Measurements from ENCODE around the gene PI4KA. TPM values are rescaled to one million over a fixed set of nuclear protein-coding genes. Genes with fewer than 3 reads are reported as not detected.
"Not testable (repeated sequence)": the region's sequence is repeated elsewhere in the genome, so short reads cannot be mapped to it uniquely, and the experiment has no call there.

PI4KA gene
- total RNA-seq, 2 donors from 2014 or later: 72.1 to 96.0 TPM

GRCh38 chr22:20674998-20675397 lies 183.6 kb downstream of the PI4KA start:
- H3K27me3 Mint-ChIP-seq: peaks cover 26% of the 10 kb centered on the region
- H3K4me1 Mint-ChIP-seq: no peaks in the 10 kb centered on the region
- H3K36me3 Mint-ChIP-seq (ENCODE audit: low read depth): no peaks in the 10 kb centered on the region
- H3K27ac Mint-ChIP-seq: no peak overlapping the region
- ATAC-seq (replicated peaks): no peak
- H3K4me3 Mint-ChIP-seq: no peak overlapping the region
- H3K9me3 Mint-ChIP-seq: no peaks in the 10 kb centered on the region

- Mint-ChIP-seq H3K36me3 (ENCODE audit: low read depth) (no peaks in the 10 kb centered on the region), H3K4me3 (no peak overlapping the region), H3K27ac (no peak overlapping the region), H3K27me3 (peaks cover 26% of the 10 kb centered on the region), H3K9me3 (no peaks in the 10 kb centered on the region), H3K4me1 (no peaks in the 10 kb centered on the region)
- ATAC-seq (replicated peaks): no peak
Observed at GRCh38 chr22:20673295-20674195, 185.1 kb downstream of the PI4KA start.

- H3K9me3 Mint-ChIP-seq: no peaks in the 10 kb centered on the region
- no peaks in the 10 kb centered on the region for H3K36me3 Mint-ChIP-seq (ENCODE audit: low read depth)
- no peak overlapping the region for H3K4me3 Mint-ChIP-seq
- no peak overlapping the region for H3K27ac Mint-ChIP-seq
- peaks cover 26% of the 10 kb centered on the region for H3K27me3 Mint-ChIP-seq
- H3K4me1 Mint-ChIP-seq: no peaks in the 10 kb centered on the region
- no peak for ATAC-seq (replicated peaks)
Observed at GRCh38 chr22:20672732-20673131, 185.9 kb downstream of the PI4KA start.

- H3K4me3 Mint-ChIP-seq: no peak overlapping the region
- H3K27me3 Mint-ChIP-seq: peaks cover 26% of the 10 kb centered on the region
- no peaks in the 10 kb centered on the region for H3K4me1 Mint-ChIP-seq
- H3K27ac Mint-ChIP-seq: no peak overlapping the region
- no peaks in the 10 kb centered on the region for H3K9me3 Mint-ChIP-seq
- no peaks in the 10 kb centered on the region for H3K36me3 Mint-ChIP-seq (ENCODE audit: low read depth)
- no peak for ATAC-seq (replicated peaks)
Observed at GRCh38 chr22:20672082-20672424, 186.6 kb downstream of the PI4KA start.

- Mint-ChIP-seq H3K27me3 (peaks cover 23% of the 10 kb centered on the region), H3K4me1 (no peaks in the 10 kb centered on the region), H3K9me3 (no peaks in the 10 kb centered on the region), H3K4me3 (no peak overlapping the region), H3K27ac (no peak overlapping the region), H3K36me3 (ENCODE audit: low read depth) (no peaks in the 10 kb centered on the region)
- no peak for ATAC-seq (replicated peaks)
Observed at GRCh38 chr22:20671409-20672081, 187.1 kb downstream of the PI4KA start.

GRCh38 chr22:20670457-20671261 lies 188.0 kb downstream of the PI4KA start:
- not testable (repeated sequence) for H3K9me3 Mint-ChIP-seq; H3K36me3 Mint-ChIP-seq (ENCODE audit: low read depth); H3K27ac Mint-ChIP-seq; H3K4me1 Mint-ChIP-seq; H3K4me3 Mint-ChIP-seq; ATAC-seq (replicated peaks)
- peaks cover 20% of the 10 kb centered on the region for H3K27me3 Mint-ChIP-seq

- not testable (repeated sequence) for H3K27ac Mint-ChIP-seq; H3K36me3 Mint-ChIP-seq (ENCODE audit: low read depth); ATAC-seq (replicated peaks); H3K4me3 Mint-ChIP-seq; H3K9me3 Mint-ChIP-seq; H3K4me1 Mint-ChIP-seq
- peaks cover 12% of the 10 kb centered on the region for H3K27me3 Mint-ChIP-seq
Observed at GRCh38 chr22:20669884-20670283, 188.7 kb downstream of the PI4KA start.

GRCh38 chr22:20669471-20669870 lies 189.1 kb downstream of the PI4KA start:
- ATAC-seq (replicated peaks); H3K4me1 Mint-ChIP-seq; H3K36me3 Mint-ChIP-seq (ENCODE audit: low read depth); H3K9me3 Mint-ChIP-seq; H3K27ac Mint-ChIP-seq; H3K4me3 Mint-ChIP-seq: not testable (repeated sequence)
- peaks cover 12% of the 10 kb centered on the region for H3K27me3 Mint-ChIP-seq

GRCh38 chr22:20668769-20669168 lies 189.8 kb downstream of the PI4KA start:
- not testable (repeated sequence) for H3K4me1 Mint-ChIP-seq; H3K36me3 Mint-ChIP-seq (ENCODE audit: low read depth); H3K4me3 Mint-ChIP-seq; ATAC-seq (replicated peaks); H3K9me3 Mint-ChIP-seq; H3K27ac Mint-ChIP-seq
- peaks cover 12% of the 10 kb centered on the region for H3K27me3 Mint-ChIP-seq

GRCh38 chr22:20668226-20668625 lies 190.4 kb downstream of the PI4KA start:
- ATAC-seq (replicated peaks); H3K27ac Mint-ChIP-seq; H3K9me3 Mint-ChIP-seq; H3K4me3 Mint-ChIP-seq; H3K4me1 Mint-ChIP-seq; H3K36me3 Mint-ChIP-seq (ENCODE audit: low read depth): not testable (repeated sequence)
- peaks cover 11% of the 10 kb centered on the region for H3K27me3 Mint-ChIP-seq

- not testable (repeated sequence) for H3K4me1 Mint-ChIP-seq; ATAC-seq (replicated peaks); H3K27ac Mint-ChIP-seq; H3K9me3 Mint-ChIP-seq; H3K4me3 Mint-ChIP-seq; H3K36me3 Mint-ChIP-seq (ENCODE audit: low read depth)
- peaks cover 13% of the 10 kb centered on the region for H3K27me3 Mint-ChIP-seq
Observed at GRCh38 chr22:20667548-20667947, 191.1 kb downstream of the PI4KA start.

GRCh38 chr22:20666560-20666959 lies 192.1 kb downstream of the PI4KA start:
- no peak overlapping the region for H3K4me3 Mint-ChIP-seq
- H3K9me3 Mint-ChIP-seq: peaks cover 7% of the 10 kb centered on the region
- no peaks in the 10 kb centered on the region for H3K4me1 Mint-ChIP-seq
- no peak overlapping the region for H3K27ac Mint-ChIP-seq
- no peaks in the 10 kb centered on the region for H3K36me3 Mint-ChIP-seq (ENCODE audit: low read depth)
- peaks cover 14% of the 10 kb centered on the region for H3K27me3 Mint-ChIP-seq
- no peak for ATAC-seq (replicated peaks)

- Mint-ChIP-seq H3K27ac (no peak overlapping the region), H3K9me3 (peaks cover 7% of the 10 kb centered on the region), H3K4me1 (no peaks in the 10 kb centered on the region), H3K4me3 (no peak overlapping the region), H3K36me3 (ENCODE audit: low read depth) (no peaks in the 10 kb centered on the region), H3K27me3 (peaks cover 18% of the 10 kb centered on the region)
- no peak for ATAC-seq (replicated peaks)
Observed at GRCh38 chr22:20664594-20664959, 194.0 kb downstream of the PI4KA start.

- H3K36me3 Mint-ChIP-seq (ENCODE audit: low read depth): no peaks in the 10 kb centered on the region
- H3K4me3 Mint-ChIP-seq: no peak overlapping the region
- peaks cover 7% of the 10 kb centered on the region for H3K9me3 Mint-ChIP-seq
- H3K4me1 Mint-ChIP-seq: no peaks in the 10 kb centered on the region
- no peak overlapping the region for H3K27ac Mint-ChIP-seq
- no peak for ATAC-seq (replicated peaks)
- H3K27me3 Mint-ChIP-seq: peaks cover 18% of the 10 kb centered on the region
Observed at GRCh38 chr22:20663941-20664593, 194.5 kb downstream of the PI4KA start.
